HG03378 (cell line): ENCODE measurements around the gene YOD1.

ENCODE experiments used
- ATAC-seq: cut with Tn5 transposase; IDR thresholded peaks from one replicate; pipeline ENCODE4 v1.9.1; 2021; ENCODE audit warnings: mild to moderate bottlenecking, moderate library complexity; ENCODE audit not compliant: unreplicated experiment

The YOD1 gene

GRCh38 chr1:207051191-207051943 lies at the start of gene YOD1:
YOD1 (minus strand) TSS chr1:207051208; CDS start chr1:207051030, 178 bp downstream.
- ATAC-seq = no peak

- ATAC-seq = peak; percentile 54
These were observed 46.9 kb upstream of the YOD1 start for GRCh38 chr1:207097871-207098324.

- no peak for ATAC-seq
These were observed 42.9 kb upstream of the YOD1 start for GRCh38 chr1:207093944-207094343.

GRCh38 chr1:207091200-207091908 lies 40.3 kb upstream of the YOD1 start:
- no peak for ATAC-seq

- no peak for ATAC-seq
These were observed 38.8 kb upstream of the YOD1 start for GRCh38 chr1:207089627-207090355.

GRCh38 chr1:207088701-207089626 lies 38.0 kb upstream of the YOD1 start, which contains the start of gene C4BPB:
C4BPB (plus strand) TSS chr1:207088860; CDS start chr1:207089532, 672 bp downstream.
- ATAC-seq = no peak

GRCh38 chr1:207088161-207088560 lies 37.2 kb upstream of the YOD1 start:
- no peak for ATAC-seq

- no peak for ATAC-seq
These were observed 34.9 kb upstream of the YOD1 start for GRCh38 chr1:207085887-207086286.

GRCh38 chr1:207084701-207085180 lies 33.7 kb upstream of the YOD1 start:
- ATAC-seq = peak; percentile 54

GRCh38 chr1:207084232-207084631 lies 33.2 kb upstream of the YOD1 start:
- no peak for ATAC-seq

- no peak for ATAC-seq
These were observed 30.8 kb upstream of the YOD1 start for GRCh38 chr1:207081806-207082205.

GRCh38 chr1:207081088-207081487 lies 30.1 kb upstream of the YOD1 start:
- ATAC-seq = no peak

GRCh38 chr1:207079706-207080241 lies 28.8 kb upstream of the YOD1 start:
- ATAC-seq = no peak

GRCh38 chr1:207078578-207079132 lies 27.6 kb upstream of the YOD1 start:
- no peak for ATAC-seq

- ATAC-seq = no peak
These were observed 26.7 kb upstream of the YOD1 start for GRCh38 chr1:207077470-207078377.

GRCh38 chr1:207077012-207077411 lies 26.0 kb upstream of the YOD1 start:
- no peak for ATAC-seq

- no peak for ATAC-seq
These were observed 25.4 kb upstream of the YOD1 start for GRCh38 chr1:207076181-207076955.
